ENCODE measurements around the gene ZSWIM3.

The ZSWIM3 gene

DNA sequence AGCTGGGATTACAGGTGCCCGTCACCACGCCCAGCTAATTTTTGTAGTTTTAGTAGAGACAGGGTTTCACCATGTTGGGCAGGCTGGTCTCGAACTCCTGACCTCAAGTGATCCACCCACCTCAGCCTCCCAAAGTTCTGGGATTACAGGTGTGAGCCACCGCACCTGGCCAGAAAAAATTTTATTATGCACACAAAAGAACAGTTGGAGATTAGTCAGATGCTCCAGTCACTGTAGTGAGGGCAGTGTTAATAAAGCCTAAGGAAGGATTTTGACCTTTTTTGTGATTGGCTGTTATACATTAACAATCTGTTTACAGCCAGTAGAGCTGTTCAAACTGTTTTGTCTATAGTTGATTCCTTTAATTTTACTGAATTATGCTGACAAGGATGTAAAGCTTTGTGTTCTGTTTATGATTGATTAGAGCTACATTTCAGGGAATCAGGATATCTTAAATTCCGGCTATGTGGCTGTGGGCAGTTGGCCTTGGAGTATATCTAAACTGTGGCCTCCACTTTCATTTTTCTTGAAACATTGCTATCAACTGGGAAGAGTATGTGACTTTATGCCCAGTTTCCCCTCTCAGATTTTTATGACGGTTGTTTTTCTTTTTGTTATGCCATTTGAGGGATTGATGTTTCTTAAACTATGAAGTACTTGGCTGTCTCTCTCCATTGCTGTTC is 9.9 kb downstream of the ZSWIM3 start:
- Histone ChIP-seq H2AFZ (ENCODE audit: insufficient read depth, low read length, poor library complexity) (no peak overlapping the region), H2BK5ac (ENCODE audit: low read depth, low read length, poor library complexity) (no peak overlapping the region), H2BK120ac (ENCODE audit: insufficient read depth, low read length, poor library complexity) (no peak overlapping the region), H3K23ac (ENCODE audit: low read length) (no peak overlapping the region), H3K27me3 (ENCODE audit: insufficient read depth, low read length) (no peaks in the 10 kb centered on the region), H3K4me2 (ENCODE audit: low read length) (no peak overlapping the region), H4K91ac (ENCODE audit: low read depth, low read length) (no peak overlapping the region), H3K79me2 (ENCODE audit: control insufficient read depth, insufficient read depth, low read length, poor library complexity) (no peaks in the 10 kb centered on the region), H3K36me3 (ENCODE audit: control insufficient read depth in 1 of 2, insufficient read depth in 2 of 2, low read length in 2 of 2) (no peaks in the 10 kb centered on the region), H2AK5ac (ENCODE audit: low read length) (no peak overlapping the region), H3K9ac (ENCODE audit: low read length) (no peak overlapping the region), H3K4me1 (ENCODE audit: control insufficient read depth in 1 of 2, insufficient read depth in 2 of 2, low read length in 2 of 2) (peaks cover 1 to 2% of the 10 kb centered on the region in 2 experiments), H3K9me3 (ENCODE audit: insufficient read depth, low read depth, low read length) (no peaks in the 10 kb centered on the region), H3K14ac (ENCODE audit: low read length) (no peak overlapping the region), H3K27ac (ENCODE audit: low read depth, low read length) (no peak overlapping the region), H2BK12ac (ENCODE audit: low read length) (no peak overlapping the region), H4K8ac (ENCODE audit: low read depth, low read length) (no peak overlapping the region), H3K4me3 (ENCODE audit: low read depth, low read length) (no peak overlapping the region), H3K4ac (ENCODE audit: low read depth, low read length) (no peak overlapping the region), H3K79me1 (ENCODE audit: low read length) (no peaks in the 10 kb centered on the region), H4K12ac (ENCODE audit: low read depth, low read length) (no peak overlapping the region), H3K18ac (ENCODE audit: low read length) (no peak overlapping the region)
- no peak for DNase-seq
- WGBS (ENCODE audit: extremely low coverage, insufficient coverage, insufficient read length) = no CpG with 5 or more reads among the region's 6 CpGs

DNA sequence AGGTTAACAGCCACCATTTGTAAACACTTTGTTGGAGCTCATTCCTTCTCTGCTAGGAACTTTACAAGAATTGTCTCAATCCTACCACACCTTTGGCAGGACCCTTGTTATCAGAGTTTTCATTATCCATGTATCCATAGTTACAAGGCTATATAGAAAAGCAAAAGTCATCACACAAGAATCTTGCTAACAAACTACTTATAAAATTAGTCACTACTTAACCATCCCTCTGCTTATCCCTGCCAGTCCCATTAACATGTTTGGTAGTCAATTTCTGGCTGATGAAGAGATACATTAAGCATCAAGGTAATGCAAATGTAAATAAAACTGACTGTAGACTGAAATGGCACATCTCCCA is 10.4 kb downstream of the ZSWIM3 start:
- Histone ChIP-seq H2BK5ac (ENCODE audit: low read depth, low read length, poor library complexity) (no peak overlapping the region), H2AK5ac (ENCODE audit: low read length) (no peak overlapping the region), H4K12ac (ENCODE audit: low read depth, low read length) (no peak overlapping the region), H3K27me3 (ENCODE audit: insufficient read depth, low read length) (no peaks in the 10 kb centered on the region), H3K4ac (ENCODE audit: low read depth, low read length) (no peak overlapping the region), H3K4me1 (ENCODE audit: control insufficient read depth in 1 of 2, insufficient read depth in 2 of 2, low read length in 2 of 2) (peaks cover 5 to 7% of the 10 kb centered on the region in 2 experiments), H3K79me2 (ENCODE audit: control insufficient read depth, insufficient read depth, low read length, poor library complexity) (no peaks in the 10 kb centered on the region), H2AFZ (ENCODE audit: insufficient read depth, low read length, poor library complexity) (no peak overlapping the region), H3K4me3 (ENCODE audit: low read depth, low read length) (no peak overlapping the region), H3K9ac (ENCODE audit: low read length) (no peak overlapping the region), H4K91ac (ENCODE audit: low read depth, low read length) (no peak overlapping the region), H4K8ac (ENCODE audit: low read depth, low read length) (no peak overlapping the region), H3K18ac (ENCODE audit: low read length) (no peak overlapping the region), H2BK120ac (ENCODE audit: insufficient read depth, low read length, poor library complexity) (no peak overlapping the region), H3K4me2 (ENCODE audit: low read length) (no peak overlapping the region), H3K23ac (ENCODE audit: low read length) (no peak overlapping the region), H2BK12ac (ENCODE audit: low read length) (no peak overlapping the region), H3K79me1 (ENCODE audit: low read length) (no peaks in the 10 kb centered on the region), H3K36me3 (ENCODE audit: control insufficient read depth in 1 of 2, insufficient read depth in 2 of 2, low read length in 2 of 2) (no peaks in the 10 kb centered on the region), H3K14ac (ENCODE audit: low read length) (no peak overlapping the region), H3K27ac (ENCODE audit: low read depth, low read length) (no peak overlapping the region), H3K9me3 (ENCODE audit: insufficient read depth, low read depth, low read length) (no peaks in the 10 kb centered on the region)
- peak in 1 of 2 donors; percentile 38 for DNase-seq

GRCh38 chr20:45872626-45873025 is 15.2 kb downstream of the ZSWIM3 start:
- H3K27ac ChIP-seq (ENCODE audit: low read depth, low read length) = no peak overlapping the region
- no peak overlapping the region for H3K9ac ChIP-seq (ENCODE audit: low read length)
- H4K91ac ChIP-seq (ENCODE audit: low read depth, low read length) = no peak overlapping the region
- no peaks in the 10 kb centered on the region for H3K79me2 ChIP-seq (ENCODE audit: control insufficient read depth, insufficient read depth, low read length, poor library complexity)
- H2BK5ac ChIP-seq (ENCODE audit: low read depth, low read length, poor library complexity) = no peak overlapping the region
- no peaks in the 10 kb centered on the region for H3K9me3 ChIP-seq (ENCODE audit: insufficient read depth, low read depth, low read length)
- H3K4me3 ChIP-seq (ENCODE audit: low read depth, low read length) = no peak overlapping the region
- no peak overlapping the region for H2BK120ac ChIP-seq (ENCODE audit: insufficient read depth, low read length, poor library complexity)
- H3K4me2 ChIP-seq (ENCODE audit: low read length) = no peak overlapping the region
- no peak overlapping the region for H2AK5ac ChIP-seq (ENCODE audit: low read length)
- H2BK12ac ChIP-seq (ENCODE audit: low read length) = no peak overlapping the region
- no peak overlapping the region for H4K12ac ChIP-seq (ENCODE audit: low read depth, low read length)
- no peaks in the 10 kb centered on the region for H3K79me1 ChIP-seq (ENCODE audit: low read length)
- H3K14ac ChIP-seq (ENCODE audit: low read length) = peak overlapping the region; percentile 13
- peaks cover 6 to 8% of the 10 kb centered on the region in 2 experiments for H3K36me3 ChIP-seq (ENCODE audit: control insufficient read depth in 1 of 2, insufficient read depth in 2 of 2, low read length in 2 of 2)
- H3K23ac ChIP-seq (ENCODE audit: low read length) = no peak overlapping the region
- no peaks in the 10 kb centered on the region for H3K27me3 ChIP-seq (ENCODE audit: insufficient read depth, low read length)
- H2AFZ ChIP-seq (ENCODE audit: insufficient read depth, low read length, poor library complexity) = no peak overlapping the region
- peak in 1 of 2 donors; percentile 14 for DNase-seq
- peaks cover 5 to 10% of the 10 kb centered on the region in 2 experiments for H3K4me1 ChIP-seq (ENCODE audit: control insufficient read depth in 1 of 2, insufficient read depth in 2 of 2, low read length in 2 of 2)
- H3K18ac ChIP-seq (ENCODE audit: low read length) = no peak overlapping the region
- H4K8ac ChIP-seq (ENCODE audit: low read depth, low read length) = peak overlapping the region; percentile 40
- WGBS (ENCODE audit: extremely low coverage, insufficient coverage, insufficient read length) = no CpG with 5 or more reads among the region's 4 CpGs
- no peak overlapping the region for H3K4ac ChIP-seq (ENCODE audit: low read depth, low read length)

DNA sequence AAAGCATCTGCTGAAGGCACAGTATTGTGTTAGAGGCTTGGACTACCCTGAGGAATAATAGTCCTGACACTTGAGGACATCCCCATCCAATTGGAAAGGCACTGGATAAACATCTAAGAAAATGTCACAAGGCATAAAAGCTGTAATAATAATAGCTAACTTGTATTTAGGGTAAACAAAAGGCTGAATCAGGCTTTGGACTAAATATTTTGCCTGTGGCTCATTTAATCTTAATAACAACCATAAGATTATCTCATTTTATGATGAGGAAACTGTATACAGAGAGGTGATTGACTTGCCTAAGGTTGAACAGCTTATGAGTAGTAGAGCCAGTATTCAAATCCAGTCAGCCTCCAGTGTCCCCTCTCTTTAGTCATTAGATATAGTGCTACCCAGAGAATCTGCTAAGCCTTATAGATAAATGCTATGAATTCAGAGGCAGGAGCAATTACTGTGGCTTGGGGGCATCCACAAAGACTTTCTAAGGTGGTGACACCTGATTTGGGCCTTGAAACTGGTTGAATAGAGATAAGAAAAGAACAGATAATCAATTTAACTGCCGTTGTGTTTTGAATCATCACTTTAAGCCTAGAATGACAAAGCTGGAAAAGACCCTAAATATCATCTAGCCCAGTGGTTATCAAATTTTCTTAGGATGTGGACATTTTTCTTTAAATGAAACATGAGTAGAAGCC is 16.1 kb downstream of the ZSWIM3 start:
- DNase-seq = no peak
- Histone ChIP-seq H2BK5ac (ENCODE audit: low read depth, low read length, poor library complexity) (no peak overlapping the region), H3K18ac (ENCODE audit: low read length) (no peak overlapping the region), H3K79me1 (ENCODE audit: low read length) (no peaks in the 10 kb centered on the region), H3K4me1 (ENCODE audit: control insufficient read depth in 1 of 2, insufficient read depth in 2 of 2, low read length in 2 of 2) (peaks cover 5 to 10% of the 10 kb centered on the region in 2 experiments), H4K12ac (ENCODE audit: low read depth, low read length) (no peak overlapping the region), H3K36me3 (ENCODE audit: control insufficient read depth in 1 of 2, insufficient read depth in 2 of 2, low read length in 2 of 2) (peaks cover 12 to 14% of the 10 kb centered on the region in 2 experiments), H3K14ac (ENCODE audit: low read length) (no peak overlapping the region), H3K23ac (ENCODE audit: low read length) (no peak overlapping the region), H4K91ac (ENCODE audit: low read depth, low read length) (no peak overlapping the region), H3K4ac (ENCODE audit: low read depth, low read length) (no peak overlapping the region), H4K8ac (ENCODE audit: low read depth, low read length) (no peak overlapping the region), H3K9me3 (ENCODE audit: insufficient read depth, low read depth, low read length) (no peaks in the 10 kb centered on the region), H3K4me2 (ENCODE audit: low read length) (no peak overlapping the region), H2BK12ac (ENCODE audit: low read length) (no peak overlapping the region), H3K27me3 (ENCODE audit: insufficient read depth, low read length) (no peaks in the 10 kb centered on the region), H2AK5ac (ENCODE audit: low read length) (no peak overlapping the region), H2AFZ (ENCODE audit: insufficient read depth, low read length, poor library complexity) (no peak overlapping the region), H3K9ac (ENCODE audit: low read length) (no peak overlapping the region), H3K79me2 (ENCODE audit: control insufficient read depth, insufficient read depth, low read length, poor library complexity) (no peaks in the 10 kb centered on the region), H3K27ac (ENCODE audit: low read depth, low read length) (no peak overlapping the region), H3K4me3 (ENCODE audit: low read depth, low read length) (no peak overlapping the region), H2BK120ac (ENCODE audit: insufficient read depth, low read length, poor library complexity) (no peak overlapping the region)
- no CpG with 5 or more reads among the region's 1 CpG for WGBS (ENCODE audit: extremely low coverage, insufficient coverage, insufficient read length)
